A204.1 (cell line): ENCODE data around the gene TRRAP.

Experiments used
- FAIRE-seq: peaks from 2 replicates; lab custom pipeline; 2012; peaks lifted over from hg19 to GRCh38; lab: Jason Lieb, UNC

Gene TRRAP

DNA sequence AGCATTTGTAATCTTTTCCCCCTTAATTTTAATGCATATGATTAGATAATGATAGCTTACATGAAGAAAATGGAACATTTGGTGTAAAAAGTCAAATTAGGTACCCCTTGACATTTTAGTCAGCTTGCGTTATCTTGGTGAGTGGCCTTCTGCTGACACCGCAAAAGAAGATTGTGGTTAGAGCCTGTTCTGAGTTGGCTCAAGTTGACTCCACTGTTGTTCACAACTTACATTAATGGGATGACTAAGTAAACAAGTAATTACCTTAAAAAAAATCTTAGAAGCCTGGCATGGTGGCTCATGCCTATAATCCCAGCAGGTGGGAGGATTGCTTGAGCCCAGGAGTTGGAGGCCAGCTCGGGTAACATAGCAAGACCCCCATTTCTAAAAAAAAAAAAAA, 24.2 kb downstream of the TRRAP start:
- FAIRE-seq = no peak

DNA sequence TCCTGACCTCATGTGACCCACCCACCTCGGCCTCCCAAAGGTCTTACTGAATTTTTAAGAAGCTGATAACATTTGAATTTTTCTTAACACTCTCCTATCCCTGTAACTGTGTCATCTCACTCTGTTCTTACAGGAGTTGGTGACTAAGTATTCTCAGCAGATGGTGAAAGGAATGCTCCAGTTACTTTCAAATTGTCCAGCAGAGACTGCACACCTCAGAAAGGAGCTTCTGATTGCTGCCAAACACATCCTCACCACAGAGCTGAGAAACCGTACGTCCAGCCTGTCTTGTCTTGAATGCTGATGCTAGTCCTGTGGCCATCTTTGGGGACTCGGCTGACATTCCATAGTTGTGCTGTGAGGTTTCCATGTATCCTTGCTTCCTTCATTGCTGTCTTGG, 24.9 kb downstream of the TRRAP start:
- no peak for FAIRE-seq

DNA sequence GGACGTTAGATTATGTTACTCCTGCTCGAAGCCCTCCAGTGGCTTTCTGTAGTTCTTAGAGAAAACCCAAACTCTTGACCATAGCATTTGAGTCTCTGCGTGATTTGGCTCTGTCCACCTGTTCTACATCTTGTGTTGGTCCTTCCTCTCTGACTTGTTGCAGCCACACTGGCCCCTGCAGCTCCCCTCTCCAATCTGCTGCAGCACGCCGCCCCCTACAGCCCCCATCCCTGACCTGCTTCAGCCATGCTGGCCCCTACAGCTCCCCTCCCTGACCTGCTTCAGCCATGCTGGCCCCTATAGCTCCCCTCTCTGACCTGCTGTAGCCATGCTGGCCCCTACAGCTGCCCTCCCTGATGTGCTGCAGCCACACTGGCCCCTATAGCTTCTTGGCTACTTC, 29.2 kb downstream of the TRRAP start:
- FAIRE-seq = no peak

DNA sequence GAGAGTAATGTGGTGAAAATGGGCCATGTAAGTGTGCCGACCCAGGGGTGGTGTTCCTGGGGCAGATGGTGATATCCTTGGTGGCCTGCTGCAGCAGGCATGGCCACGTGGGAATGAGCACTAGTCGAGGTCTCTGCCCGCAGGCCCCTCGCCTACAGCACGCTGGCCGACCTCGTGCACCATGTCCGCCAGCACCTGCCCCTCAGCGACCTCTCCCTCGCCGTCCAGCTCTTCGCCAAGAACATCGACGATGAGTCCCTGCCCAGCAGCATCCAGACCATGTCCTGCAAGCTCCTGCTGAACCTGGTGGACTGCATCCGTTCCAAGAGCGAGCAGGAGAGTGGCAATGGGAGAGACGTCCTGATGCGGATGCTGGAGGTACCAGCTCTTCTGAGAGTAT, 30.3 kb downstream of the TRRAP start:
- no peak for FAIRE-seq

DNA sequence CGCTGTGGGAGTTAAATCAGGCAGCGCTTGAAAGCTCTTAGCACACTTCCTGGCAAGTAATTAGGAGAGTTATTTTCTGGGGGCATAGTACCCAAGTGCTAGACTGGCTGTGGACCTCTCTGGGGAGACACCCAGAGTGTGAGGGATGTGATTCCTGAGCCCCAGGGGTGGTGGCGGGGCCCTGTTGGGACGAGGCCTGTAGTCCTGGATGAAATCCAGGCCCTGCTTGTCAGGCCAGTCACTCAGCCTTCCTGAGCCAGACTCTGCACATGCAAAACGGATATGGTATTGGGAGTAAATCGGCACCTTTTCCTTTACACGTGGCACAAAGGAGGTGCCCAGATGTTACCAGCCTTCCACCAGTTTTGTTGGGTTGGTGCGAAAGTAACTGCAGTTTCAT, 31.2 kb downstream of the TRRAP start:
- FAIRE-seq = no peak

DNA sequence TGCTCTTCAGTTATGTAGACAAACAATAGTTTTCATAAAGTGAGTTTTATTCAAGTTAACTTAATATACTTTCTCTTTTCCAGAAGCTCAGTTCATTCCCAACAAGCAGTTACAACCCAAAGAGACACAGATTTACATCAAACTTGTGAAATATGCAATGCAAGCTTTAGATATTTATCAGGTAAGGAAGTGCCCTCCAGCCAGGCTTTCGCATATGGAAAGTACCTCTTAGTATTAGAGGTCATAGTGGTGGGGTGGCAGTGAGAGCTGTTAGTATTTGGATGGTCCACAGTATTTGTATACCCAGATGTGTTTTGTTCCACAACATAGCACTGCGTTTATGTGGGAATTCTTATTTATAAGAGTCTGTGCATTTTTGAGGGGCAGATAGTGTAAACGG, 32.1 kb downstream of the TRRAP start:
- FAIRE-seq = no peak

DNA sequence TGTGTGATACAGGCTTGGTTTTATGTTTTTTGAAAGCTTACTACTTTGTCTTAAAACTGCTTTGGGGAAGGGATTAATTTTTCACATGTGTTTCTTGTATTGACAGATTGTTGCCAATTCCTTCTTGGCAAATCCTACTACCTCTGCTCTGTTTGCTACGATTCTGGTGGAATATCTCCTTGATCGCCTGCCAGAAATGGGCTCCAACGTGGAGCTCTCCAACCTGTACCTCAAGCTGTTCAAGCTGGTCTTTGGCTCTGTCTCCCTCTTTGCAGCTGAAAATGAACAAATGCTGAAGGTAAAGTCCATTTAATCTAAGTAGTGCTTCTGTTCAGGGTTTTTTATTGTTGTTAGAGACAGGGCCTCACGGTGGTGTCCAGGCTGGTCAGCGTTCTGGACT, 33.6 kb downstream of the TRRAP start:
- FAIRE-seq = no peak

DNA sequence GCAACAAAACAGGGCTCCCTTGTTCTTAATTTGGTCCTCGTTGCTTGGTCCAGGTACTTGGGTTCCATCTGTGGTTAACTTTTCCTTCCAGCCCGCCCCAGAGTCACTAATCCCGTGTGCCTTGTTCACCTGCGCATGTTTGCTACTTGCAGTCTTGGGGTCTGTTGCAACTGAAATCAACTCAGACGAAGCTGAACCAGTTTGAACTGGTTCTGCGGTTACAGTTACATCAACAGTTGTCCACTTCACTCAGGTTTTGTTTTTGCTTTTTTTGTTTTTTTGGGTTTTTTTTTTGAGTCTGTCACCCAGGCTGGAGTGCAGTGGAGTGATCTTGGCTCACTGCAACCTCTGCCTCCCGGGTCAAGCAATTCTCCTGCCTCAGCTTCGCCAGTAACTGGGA, 34.7 kb downstream of the TRRAP start:
- no peak for FAIRE-seq

DNA sequence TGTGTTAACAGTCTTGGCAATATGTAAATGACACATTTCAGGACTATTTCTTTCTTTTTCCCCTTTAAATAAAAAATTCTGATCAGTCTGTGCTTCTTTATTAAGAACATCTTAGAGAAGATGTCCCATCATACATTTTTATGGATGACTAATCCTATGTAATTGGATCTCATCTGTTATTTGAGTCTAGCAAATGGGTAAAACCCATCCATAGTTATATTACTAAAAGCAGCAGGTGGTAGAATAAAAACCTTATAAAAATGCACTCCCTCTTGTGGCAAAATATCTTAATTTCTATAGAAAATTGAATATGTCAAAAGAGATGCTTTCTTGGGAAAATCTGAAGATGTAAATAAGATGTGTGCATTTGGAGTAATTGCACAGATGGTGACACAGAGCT, 35.3 kb downstream of the TRRAP start:
- FAIRE-seq = no peak

DNA sequence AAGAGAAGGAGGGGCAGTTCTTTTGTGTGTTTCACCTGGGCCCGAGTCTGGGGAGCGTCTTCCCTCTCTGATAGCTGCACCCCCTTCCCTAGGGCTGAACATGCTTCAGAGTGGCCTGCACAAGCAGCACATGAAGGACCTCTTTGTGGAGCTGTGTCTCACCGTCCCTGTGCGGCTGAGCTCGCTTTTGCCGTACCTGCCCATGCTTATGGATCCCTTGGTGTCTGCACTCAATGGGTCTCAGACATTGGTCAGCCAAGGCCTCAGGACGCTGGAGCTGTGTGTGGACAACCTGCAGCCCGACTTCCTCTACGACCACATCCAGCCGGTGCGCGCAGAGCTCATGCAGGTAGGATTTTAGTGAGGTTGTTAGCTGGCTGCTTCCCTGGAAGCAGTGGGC, 39.0 kb downstream of the TRRAP start:
- FAIRE-seq = no peak

DNA sequence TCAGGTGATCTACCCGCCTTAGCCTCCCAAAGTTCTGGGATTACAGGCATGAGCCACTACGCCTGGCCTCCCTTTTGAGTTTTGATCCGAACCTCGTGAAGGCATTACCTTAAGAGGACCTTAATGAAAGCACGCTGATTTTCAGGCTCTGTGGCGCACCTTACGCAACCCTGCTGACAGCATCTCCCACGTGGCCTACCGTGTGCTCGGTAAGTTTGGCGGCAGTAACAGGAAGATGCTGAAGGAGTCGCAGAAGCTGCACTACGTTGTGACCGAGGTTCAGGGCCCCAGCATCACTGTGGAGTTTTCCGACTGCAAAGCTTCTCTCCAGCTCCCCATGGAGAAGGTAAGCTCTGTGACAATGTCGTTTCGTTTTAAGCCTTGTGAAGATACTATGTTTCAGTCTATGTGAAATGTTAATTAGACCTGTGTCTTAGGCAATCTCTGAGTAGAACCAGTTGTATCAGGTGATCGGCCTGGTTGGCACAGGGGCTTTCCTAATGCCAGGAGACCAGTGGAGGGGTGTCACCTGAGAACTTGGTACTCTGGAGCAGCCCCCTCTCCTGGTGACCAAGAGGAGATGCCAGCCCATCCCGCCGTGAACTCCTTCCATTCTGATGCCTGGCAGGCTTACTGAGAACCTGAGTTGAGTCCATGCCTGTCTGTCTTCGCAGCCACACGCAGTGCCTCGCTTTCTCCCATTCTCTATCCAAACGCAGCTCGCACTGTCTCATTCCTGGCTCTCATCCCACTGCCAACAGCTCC, 43.5 kb downstream of the TRRAP start:
- FAIRE-seq = no peak

DNA sequence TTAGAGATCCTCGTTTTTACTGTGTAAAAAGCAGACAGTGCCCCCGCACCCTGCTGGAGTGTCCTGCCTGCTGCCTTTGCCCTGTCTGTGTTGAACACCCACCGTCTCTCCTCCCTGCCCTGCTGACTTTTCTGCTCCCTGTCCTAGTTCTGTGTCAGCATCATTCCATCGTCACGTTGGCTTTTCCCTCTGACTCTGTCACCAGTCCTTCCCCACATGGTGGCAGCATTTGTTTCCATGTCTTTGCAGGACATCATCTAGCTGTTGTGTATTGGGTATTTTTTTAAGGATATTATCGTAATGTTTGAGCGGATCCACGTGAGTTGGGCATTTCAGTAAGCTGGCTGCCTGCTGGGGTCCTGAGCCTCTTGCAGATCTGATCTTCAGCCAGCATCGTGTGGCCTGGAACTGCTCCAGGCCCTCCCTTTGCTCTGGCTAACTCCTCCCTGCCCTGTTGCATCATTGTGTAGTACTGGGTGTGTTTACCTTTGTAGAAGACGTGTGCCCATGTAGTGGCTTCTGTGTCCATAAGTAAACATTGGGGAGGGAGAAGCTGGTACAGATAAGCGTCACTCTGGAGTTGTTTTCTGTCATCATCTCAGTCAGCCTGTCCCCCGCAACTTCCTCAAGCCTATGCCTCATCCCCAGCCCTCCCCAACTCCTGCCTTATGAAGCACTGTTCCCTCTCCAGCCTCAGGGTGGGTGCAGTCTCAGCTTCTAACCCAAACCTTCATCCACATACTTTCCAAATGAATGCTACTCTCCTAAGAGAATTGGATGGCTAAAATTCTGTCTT, 44.3 kb downstream of the TRRAP start:
- no peak for FAIRE-seq

DNA sequence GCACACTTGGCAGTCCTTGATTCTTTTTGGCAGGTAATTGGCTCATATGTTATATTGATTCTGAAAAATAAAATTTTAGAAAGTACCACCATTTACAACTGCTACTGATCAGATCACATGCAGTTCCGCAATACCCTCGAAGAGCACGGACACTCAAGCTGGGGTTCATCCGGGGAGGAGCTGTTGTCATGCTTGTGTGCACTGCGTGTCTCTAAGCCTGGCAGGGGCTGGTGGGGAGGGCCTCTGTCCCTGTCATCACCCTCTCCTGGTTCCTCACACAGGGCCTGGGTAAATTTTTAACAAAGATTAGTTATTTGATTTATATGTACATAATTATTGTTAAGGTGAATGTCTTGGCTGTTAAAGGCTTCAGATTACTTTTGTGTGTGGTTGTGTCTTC, 45.2 kb downstream of the TRRAP start:
- FAIRE-seq = no peak

DNA sequence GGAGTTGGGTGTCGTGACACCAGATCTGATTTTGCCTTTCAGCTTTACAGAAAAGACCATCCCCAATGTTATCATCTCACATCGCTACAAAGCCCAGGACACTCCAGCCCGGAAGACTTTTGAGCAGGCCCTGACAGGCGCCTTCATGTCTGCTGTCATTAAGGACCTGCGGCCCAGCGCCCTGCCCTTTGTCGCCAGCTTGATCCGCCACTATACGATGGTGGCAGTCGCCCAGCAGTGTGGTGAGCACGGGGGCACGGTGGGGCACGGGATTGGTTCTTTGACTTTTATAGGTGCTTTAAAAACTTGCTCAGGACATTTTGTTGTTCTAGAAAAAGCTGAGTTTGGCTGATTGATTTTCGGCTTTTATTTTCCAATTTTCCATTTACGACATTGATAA, 48.8 kb downstream of the TRRAP start:
- no peak for FAIRE-seq

DNA sequence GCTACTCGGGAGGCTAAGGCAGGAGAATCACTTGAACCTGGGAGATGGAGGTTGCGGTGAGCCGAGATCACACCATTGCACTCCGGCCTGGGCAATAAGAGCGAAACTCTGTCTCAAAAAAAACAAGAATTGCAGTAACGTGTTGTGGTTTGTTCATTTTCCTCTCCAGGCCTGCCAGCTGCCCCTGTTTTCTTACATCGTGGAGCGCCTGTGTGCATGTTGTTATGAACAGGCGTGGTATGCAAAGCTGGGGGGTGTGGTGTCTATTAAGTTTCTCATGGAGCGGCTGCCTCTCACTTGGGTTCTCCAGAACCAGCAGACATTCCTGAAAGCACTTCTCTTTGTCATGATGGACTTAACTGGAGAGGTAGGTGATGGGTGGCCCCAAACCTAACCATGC, 52.1 kb downstream of the TRRAP start:
- FAIRE-seq = no peak

DNA sequence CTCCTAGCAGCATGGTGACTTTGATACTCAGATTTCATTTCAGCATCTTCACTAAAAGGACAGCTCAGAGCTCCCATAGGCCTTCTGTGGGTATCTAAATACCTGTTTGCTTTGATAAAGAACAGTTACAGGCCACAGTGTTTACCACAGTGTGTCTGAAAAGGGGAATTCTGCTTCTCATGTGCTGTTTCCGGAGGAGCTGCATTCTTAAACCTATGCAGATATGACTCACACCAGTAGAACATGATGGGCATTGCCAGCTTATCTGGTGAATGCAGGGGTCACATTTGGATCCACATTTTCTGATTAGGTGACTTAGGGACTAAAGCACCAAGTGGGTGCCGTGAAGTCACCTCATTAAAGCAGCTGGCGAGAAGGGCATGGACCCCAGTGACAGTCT, 52.6 kb downstream of the TRRAP start:
- no peak for FAIRE-seq

DNA sequence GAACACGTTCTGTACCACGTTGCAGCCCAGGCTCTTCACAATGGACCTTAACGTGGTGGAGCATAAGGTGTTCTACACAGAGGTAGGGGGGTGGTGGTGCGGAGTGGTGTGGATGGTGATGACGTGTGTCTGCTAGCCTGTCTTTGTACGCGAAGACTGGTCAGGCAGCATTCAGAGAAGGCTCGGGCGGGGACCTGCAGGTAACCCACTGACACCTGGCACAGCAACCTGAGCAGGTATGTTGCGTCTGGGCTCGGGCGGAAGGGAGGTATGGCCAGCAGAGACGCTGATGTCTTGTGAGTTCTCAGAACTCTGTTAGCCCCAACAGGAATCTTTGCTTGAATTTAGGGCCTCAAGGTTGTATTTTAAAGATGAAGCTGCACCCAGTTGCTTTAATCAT, 55.0 kb downstream of the TRRAP start:
- no peak for FAIRE-seq

DNA sequence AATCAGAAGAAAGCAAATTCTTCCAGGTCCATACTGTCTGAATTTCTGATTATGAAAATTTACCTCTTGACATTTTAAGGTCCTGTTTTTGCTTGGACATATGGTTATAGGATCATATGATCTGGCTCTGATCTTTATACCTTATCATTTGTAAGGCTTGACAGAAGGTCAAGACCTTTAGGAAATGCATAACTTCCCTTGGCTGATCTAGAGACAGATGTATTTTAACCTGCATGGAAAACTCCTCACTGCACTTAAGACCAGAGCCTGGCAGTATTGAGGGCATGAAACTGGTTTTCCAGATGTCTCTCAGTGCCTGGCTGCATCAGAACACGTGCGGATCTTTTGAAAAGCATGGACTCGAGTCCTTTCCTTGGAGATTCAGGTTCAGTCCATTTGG, 55.9 kb downstream of the TRRAP start:
- FAIRE-seq = no peak

DNA sequence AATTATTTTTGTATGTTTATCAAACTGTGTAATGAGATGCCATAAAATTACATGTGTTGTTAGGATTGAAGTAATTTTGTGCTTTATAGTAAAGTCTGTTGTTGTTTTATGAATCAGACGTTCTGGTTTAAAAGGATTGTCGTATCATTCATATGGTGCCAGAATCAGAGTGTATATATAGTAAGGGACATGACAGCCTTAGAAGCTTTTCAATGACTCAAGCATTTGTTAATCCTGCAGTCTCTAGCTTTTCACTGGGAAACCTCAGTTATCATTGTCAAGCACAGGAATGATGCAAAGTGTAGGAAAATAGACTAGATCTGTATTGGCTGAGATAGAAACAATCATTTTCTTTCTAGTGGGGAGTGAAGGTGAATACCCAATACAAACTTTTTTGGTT, 57.5 kb downstream of the TRRAP start:
- no peak for FAIRE-seq

DNA sequence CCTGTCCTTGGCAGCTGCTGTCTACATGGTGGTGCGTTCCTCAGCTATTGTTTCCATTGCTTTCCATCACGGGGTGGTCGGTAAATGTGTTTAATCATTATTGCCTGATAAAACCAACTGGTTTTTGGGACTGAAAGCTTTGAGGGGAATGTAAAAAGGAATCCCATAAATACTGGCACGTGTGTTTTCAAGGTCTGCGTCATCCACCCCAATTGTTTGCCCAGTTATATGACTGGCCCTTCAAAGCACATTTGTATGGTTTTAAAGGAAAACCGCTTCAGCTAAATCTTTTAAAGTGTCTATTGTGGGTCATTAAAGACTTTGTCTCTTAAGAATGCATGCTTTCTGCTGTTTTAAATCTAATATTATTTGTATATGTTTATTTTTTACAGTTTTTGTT, 65.0 kb downstream of the TRRAP start:
- FAIRE-seq = no peak

DNA sequence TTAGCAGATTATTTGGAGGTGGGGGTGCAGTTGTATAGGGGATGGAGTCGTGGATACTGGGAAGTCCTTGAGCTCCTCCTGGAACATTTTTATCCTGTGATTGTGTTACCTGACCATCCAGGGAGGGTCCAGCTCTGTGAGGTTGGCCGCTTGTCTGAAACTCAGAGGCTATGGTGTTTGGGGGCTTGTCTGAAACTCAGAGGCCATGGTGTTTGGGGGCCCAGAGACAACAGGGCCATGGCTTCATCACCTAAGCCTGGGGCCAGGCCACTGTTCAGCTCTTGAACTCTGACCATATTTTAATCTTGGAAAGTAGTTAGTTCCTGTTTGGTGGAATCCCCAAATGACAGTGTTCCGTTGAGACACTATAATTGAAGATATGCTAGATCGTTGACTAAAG, 66.1 kb downstream of the TRRAP start:
- FAIRE-seq = no peak

DNA sequence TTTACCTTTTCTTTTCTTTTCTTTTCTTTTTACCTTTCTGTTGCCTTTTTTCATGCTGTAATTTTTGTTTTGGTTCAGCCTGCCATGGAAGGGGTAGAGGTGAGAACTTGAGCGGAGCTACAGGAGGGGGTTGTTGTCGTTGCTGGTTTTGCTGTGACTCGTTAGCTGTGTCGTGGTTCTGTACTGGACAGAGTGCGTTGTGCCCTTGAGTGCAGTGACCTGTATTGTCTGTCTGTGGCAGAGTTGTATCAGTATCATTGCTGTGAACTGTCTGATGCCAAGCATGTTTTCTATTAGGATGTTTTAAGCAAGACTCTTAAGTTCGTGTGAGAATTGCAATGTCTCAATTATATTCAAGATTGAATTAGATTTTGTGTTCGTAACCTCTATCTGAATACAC, 67.5 kb downstream of the TRRAP start:
- FAIRE-seq = no peak

DNA sequence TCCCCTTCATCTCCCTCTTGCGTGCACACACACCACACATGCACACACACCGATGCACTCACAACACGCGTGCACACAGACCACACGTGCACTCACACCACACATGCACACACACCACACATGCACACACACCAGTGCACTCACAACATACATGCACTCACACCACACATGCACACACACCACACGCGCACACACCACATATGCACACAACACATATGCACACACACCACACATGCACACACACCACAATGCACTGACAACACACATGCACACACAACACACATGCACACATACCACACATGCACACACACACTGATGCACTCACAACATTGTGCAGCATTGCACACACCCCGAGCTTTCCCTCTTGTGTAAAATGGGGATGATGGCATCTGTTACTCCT, 68.1 kb downstream of the TRRAP start:
- no peak for FAIRE-seq
